IMR-90 (cell line): Measurements from ENCODE around the gene PLVAP.

ENCODE experiments used
- BHLHE40 ChIP-seq: fragments of 150-350 bp; IDR thresholded peaks from 2 replicates; pipeline ENCODE4 v1.6.1; 2016; ENCODE audit warnings: mild to moderate bottlenecking, low read depth, low read length
- CTCF ChIP-seq: conservative IDR thresholded peaks from 2 replicates; pipeline ENCODE4 v1.5.1; 2012; ENCODE audit warnings: mild to moderate bottlenecking, low read depth, low read length, improper control_type of control experiment
- FOS ChIP-seq: fragments of 150-350 bp; IDR thresholded peaks from 2 replicates; pipeline ENCODE4 v1.6.1; 2016; ENCODE audit warnings: low read depth, low read length
- MAZ ChIP-seq: IDR thresholded peaks from 2 replicates; pipeline ENCODE4 v1.6.1; 2012; ENCODE audit warnings: low read depth, mild to moderate bottlenecking, low read length, improper control_type of control experiment, moderate library complexity, borderline replicate concordance
- MXI1 ChIP-seq: IDR thresholded peaks from 2 replicates; pipeline ENCODE4 v1.6.1; 2012; ENCODE audit warnings: low read depth, mild to moderate bottlenecking, low read length, moderate library complexity, borderline replicate concordance
- NFE2L2 ChIP-seq: fragments of 150-350 bp; IDR thresholded peaks from 2 replicates; pipeline ENCODE4 v1.6.1; 2016; ENCODE audit warnings: low read depth, mild to moderate bottlenecking, low read length
- POLR2A ChIP-seq: IDR thresholded peaks from 2 replicates; pipeline ENCODE4 v1.6.1; 2012; ENCODE audit warnings: mild to moderate bottlenecking, low read depth, low read length
- RAD21 ChIP-seq: IDR thresholded peaks from 2 replicates; pipeline ENCODE4 v1.6.1; 2012; ENCODE audit warnings: low read length, improper control_type of control experiment
- RCOR1 ChIP-seq: IDR thresholded peaks from 2 replicates; pipeline ENCODE4 v1.6.1; 2012; ENCODE audit warnings: mild to moderate bottlenecking, low read length, improper control_type of control experiment; ENCODE audit not compliant: insufficient replicate concordance
- RFX5 ChIP-seq: IDR thresholded peaks from 2 replicates; pipeline ENCODE4 v1.8.0; 2012; ENCODE audit warnings: low read depth, mild to moderate bottlenecking, low read length, moderate library complexity
- TF ChIP-seq, protein P1 (sequence below): fragments of 150-350 bp; IDR thresholded peaks from 2 replicates; pipeline ENCODE4 v1.6.1; 2016; ENCODE audit warnings: low read depth, mild to moderate bottlenecking, low read length, moderate library complexity, borderline replicate concordance

DNA sequence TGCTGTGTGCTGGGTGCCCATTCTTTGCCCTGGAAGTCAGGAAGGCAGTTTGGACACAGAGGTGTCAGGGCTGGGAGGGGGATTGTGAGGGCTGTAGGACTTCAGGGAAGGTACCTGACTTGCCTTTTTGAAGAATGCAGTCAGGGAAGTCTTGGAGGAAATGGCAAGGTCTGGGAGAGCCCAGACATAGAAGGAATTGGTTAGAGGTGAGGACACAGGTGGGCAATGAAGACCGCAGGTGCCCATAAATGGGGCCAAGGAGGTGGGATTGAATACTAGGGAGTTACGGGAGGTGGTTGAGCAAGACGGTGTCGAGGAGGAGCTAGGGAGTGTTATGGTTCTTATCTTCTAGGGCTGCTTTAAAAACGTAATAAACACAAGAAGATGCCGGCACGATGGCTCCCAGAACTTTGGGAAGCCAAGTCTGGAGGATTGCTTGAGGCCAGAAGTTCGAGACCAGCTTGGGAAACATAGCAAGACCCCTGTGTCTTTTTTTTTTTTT is 69.2 kb downstream of the PLVAP start:
- TF ChIP-seq CTCF: no peak
- no peak for TF ChIP-seq POLR2A
- no peak for TF ChIP-seq RAD21
- TF ChIP-seq NFE2L2: no peak
- TF ChIP-seq MXI1: no peak
- TF ChIP-seq RCOR1: no peak
- TF ChIP-seq, protein P1, sequence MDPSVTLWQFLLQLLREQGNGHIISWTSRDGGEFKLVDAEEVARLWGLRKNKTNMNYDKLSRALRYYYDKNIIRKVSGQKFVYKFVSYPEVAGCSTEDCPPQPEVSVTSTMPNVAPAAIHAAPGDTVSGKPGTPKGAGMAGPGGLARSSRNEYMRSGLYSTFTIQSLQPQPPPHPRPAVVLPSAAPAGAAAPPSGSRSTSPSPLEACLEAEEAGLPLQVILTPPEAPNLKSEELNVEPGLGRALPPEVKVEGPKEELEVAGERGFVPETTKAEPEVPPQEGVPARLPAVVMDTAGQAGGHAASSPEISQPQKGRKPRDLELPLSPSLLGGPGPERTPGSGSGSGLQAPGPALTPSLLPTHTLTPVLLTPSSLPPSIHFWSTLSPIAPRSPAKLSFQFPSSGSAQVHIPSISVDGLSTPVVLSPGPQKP: no peak
- no peak for TF ChIP-seq RFX5
- TF ChIP-seq MAZ: no peak
- TF ChIP-seq BHLHE40: no peak
- TF ChIP-seq FOS: no peak
